H9 (cell line): ENCODE measurements around the gene SNX2. TPM values are rescaled to one million over a fixed set of nuclear protein-coding genes. Genes with fewer than 3 reads are reported as not detected.

ENCODE experiments used
- DNase-seq: peaks from one replicate; pipeline ENCODE4 v3.0.0-alpha.2; 2017
- H2AFZ ChIP-seq: one replicate; pipeline ENCODE4 v1.6.1; 2013; ENCODE audit warnings: mild to moderate bottlenecking, low read length, control low read depth, moderate library complexity
- H2AK5ac ChIP-seq: 2 replicates; pipeline ENCODE4 v1.6.1; 2013; ENCODE audit warnings: low read length, control low read depth, mixed read lengths; ENCODE audit not compliant: insufficient read length
- H2BK120ac ChIP-seq: one replicate; pipeline ENCODE4 v1.6.1; 2013; ENCODE audit warnings: low read depth, mild to moderate bottlenecking, low read length, control low read depth, inconsistent platforms; ENCODE audit not compliant: poor library complexity, severe bottlenecking
- H2BK12ac ChIP-seq: 2 replicates; pipeline ENCODE4 v1.6.1; 2013; ENCODE audit warnings: low read length, control low read depth, mixed read lengths, low read depth; ENCODE audit not compliant: insufficient read length
- H2BK15ac ChIP-seq: 2 replicates; pipeline ENCODE4 v1.6.1; 2013; ENCODE audit warnings: low read depth, low read length, control low read depth
- H2BK20ac ChIP-seq: one replicate; pipeline ENCODE4 v1.6.1; 2013; ENCODE audit warnings: low read depth, mild to moderate bottlenecking, low read length, control low read depth, inconsistent platforms; ENCODE audit not compliant: poor library complexity, severe bottlenecking
- H2BK5ac ChIP-seq: 2 replicates; pipeline ENCODE4 v1.6.1; 2013; ENCODE audit warnings: low read length, control low read depth, mixed read lengths; ENCODE audit not compliant: insufficient read length
- H3K14ac ChIP-seq: 2 replicates; pipeline ENCODE4 v1.6.1; 2013; ENCODE audit warnings: low read length, control low read depth; ENCODE audit not compliant: insufficient read depth
- H3K18ac ChIP-seq: 2 replicates; pipeline ENCODE4 v1.6.1; 2013; ENCODE audit warnings: low read depth, mild to moderate bottlenecking, mixed read lengths, low read length, control low read depth; ENCODE audit not compliant: insufficient read length
- H3K23ac ChIP-seq: 2 replicates; pipeline ENCODE4 v1.6.1; 2013; ENCODE audit warnings: low read length, control low read depth, mixed read lengths, low read depth; ENCODE audit not compliant: insufficient read length
- H3K23me2 ChIP-seq: 2 replicates; pipeline ENCODE4 v1.6.1; 2013; ENCODE audit warnings: low read depth, mild to moderate bottlenecking, mixed read lengths, low read length, control low read depth; ENCODE audit not compliant: insufficient read length, poor library complexity, severe bottlenecking
- H3K27ac ChIP-seq: 2 replicates; pipeline ENCODE4 v1.5.1; 2013; ENCODE audit warnings: low read length, control low read depth, mixed read lengths, low read depth; ENCODE audit not compliant: insufficient read length
- H3K27me3 ChIP-seq: 2 replicates; pipeline ENCODE4 v1.6.1; 2013; ENCODE audit warnings: low read length, control low read depth, inconsistent platforms; ENCODE audit not compliant: insufficient read depth
- H3K4ac ChIP-seq: 2 replicates; pipeline ENCODE4 v1.6.1; 2013; ENCODE audit warnings: low read depth, mild to moderate bottlenecking, control low read depth, inconsistent platforms, low read length, moderate library complexity
- H3K4me1 ChIP-seq: 2 replicates; pipeline ENCODE4 v1.6.1; 2013; ENCODE audit warnings: low read length, control low read depth, inconsistent platforms; ENCODE audit not compliant: insufficient read depth
- H3K4me2 ChIP-seq: 2 replicates; pipeline ENCODE4 v1.6.1; 2013; ENCODE audit warnings: low read length, control low read depth, mixed read lengths; ENCODE audit not compliant: insufficient read length, insufficient read depth
- H3K56ac ChIP-seq: 2 replicates; pipeline ENCODE4 v1.6.1; 2013; ENCODE audit warnings: low read depth, mild to moderate bottlenecking, mixed read lengths, low read length, control low read depth; ENCODE audit not compliant: insufficient read length
- H3K79me1 ChIP-seq: 2 replicates; pipeline ENCODE4 v1.6.1; 2013; ENCODE audit warnings: low read depth, mild to moderate bottlenecking, moderate library complexity, low read length, control low read depth, inconsistent platforms; ENCODE audit not compliant: insufficient read depth, poor library complexity, severe bottlenecking
- H3K79me2 ChIP-seq: 2 replicates; pipeline ENCODE4 v1.6.1; 2013; ENCODE audit warnings: low read length, control low read depth, inconsistent platforms; ENCODE audit not compliant: insufficient read depth
- H3K9ac ChIP-seq: 2 replicates; pipeline ENCODE4 v1.6.1; 2013; ENCODE audit warnings: low read length, control low read depth, mixed read lengths; ENCODE audit not compliant: insufficient read length; ENCODE audit errors: extremely low read depth
- H3K9me3 ChIP-seq: one replicate; pipeline ENCODE4 v1.6.1; 2013; ENCODE audit warnings: low read depth, low read length, inconsistent platforms; ENCODE audit not compliant: control insufficient read depth
- H3T11ph ChIP-seq: one replicate; pipeline ENCODE4 v1.6.1; 2013; ENCODE audit warnings: mild to moderate bottlenecking, low read length, control low read depth, inconsistent platforms
- H4K20me1 ChIP-seq: one replicate; pipeline ENCODE4 v1.6.1; 2013; ENCODE audit not compliant: control insufficient read depth, insufficient read length, insufficient read depth
- H4K5ac ChIP-seq: 2 replicates; pipeline ENCODE4 v1.6.1; 2013; ENCODE audit warnings: low read depth, mild to moderate bottlenecking, mixed read lengths, low read length, control low read depth; ENCODE audit not compliant: insufficient read length
- H4K8ac ChIP-seq: replicated peaks from 2 replicates; pipeline ENCODE4 v1.6.1; 2013; ENCODE audit warnings: low read length, control low read depth, mixed read lengths, low read depth; ENCODE audit not compliant: insufficient read length
- H4K91ac ChIP-seq: 2 replicates; pipeline ENCODE4 v1.6.1; 2013; ENCODE audit warnings: low read depth, mild to moderate bottlenecking, moderate library complexity, mixed read lengths, low read length, control low read depth; ENCODE audit not compliant: insufficient read length
- H3K27ac Mint-ChIP-seq, 3 experiments: 2 replicates in 2 of 3; 3 replicates in 1 of 3; pipeline ENCODE4 v1.8.0; 2020 to 2021; ENCODE audit warnings: mixed read lengths in 3 of 3, mild to moderate bottlenecking in 1 of 3, moderate library complexity in 1 of 3
- H3K27me3 Mint-ChIP-seq: 2 replicates; pipeline ENCODE4 v1.8.0; 2021; ENCODE audit warnings: low read depth, mild to moderate bottlenecking, moderate library complexity, mixed read lengths
- H3K36me3 Mint-ChIP-seq, 3 experiments: 2 replicates in 2 of 3; 3 replicates in 1 of 3; pipeline ENCODE4 v1.8.0; 2020 to 2021; ENCODE audit warnings: low read depth in 3 of 3, mixed read lengths in 3 of 3; ENCODE audit not compliant: insufficient read depth in 1 of 3
- H3K4me1 Mint-ChIP-seq, 2 experiments: 2 replicates each; pipeline ENCODE4 v1.8.0; 2020; ENCODE audit warnings: mixed read lengths in 2 of 2
- H3K4me3 Mint-ChIP-seq, 2 experiments: 2 replicates in 1 of 2; 3 replicates in 1 of 2; pipeline ENCODE4 v1.8.0; 2020 to 2021; ENCODE audit warnings: mild to moderate bottlenecking in 2 of 2, mixed read lengths in 2 of 2, moderate library complexity in 1 of 2
- H3K9me3 Mint-ChIP-seq, 2 experiments: 2 replicates in 1 of 2; 3 replicates in 1 of 2; pipeline ENCODE4 v1.8.0; 2020; ENCODE audit warnings: mild to moderate bottlenecking in 2 of 2, mixed read lengths in 2 of 2, moderate library complexity in 1 of 2
- CTCF ChIP-seq: fragments of 200-600 bp; sonication (generic); conservative IDR thresholded peaks from 3 replicates; pipeline ENCODE4 v1.8.0; 2021; ENCODE audit warnings: antibody characterized with exemption, mild to moderate bottlenecking
- WGBS: extraction: QIAGEN DNeasy Blood & Tissue Kit; methylation state at CpG from one replicate; pipeline ENCODE4 v1.1.7; 2013; ENCODE audit warnings: missing lambda C conversion rate, low lambda C conversion rate, mixed read lengths; ENCODE audit not compliant: insufficient read length; ENCODE audit errors: extremely low coverage; 5-methylcytosine and 5-hydroxymethylcytosine counted together
- total RNA-seq: library from RNA; stranded (reverse); gene quantifications from 2 replicates; pipeline ENCODE4 v1.2.1, GENCODE V29; 2021

The SNX2 gene
- total RNA-seq, 1 experiment from 2014 or later: 62.6 TPM

DNA sequence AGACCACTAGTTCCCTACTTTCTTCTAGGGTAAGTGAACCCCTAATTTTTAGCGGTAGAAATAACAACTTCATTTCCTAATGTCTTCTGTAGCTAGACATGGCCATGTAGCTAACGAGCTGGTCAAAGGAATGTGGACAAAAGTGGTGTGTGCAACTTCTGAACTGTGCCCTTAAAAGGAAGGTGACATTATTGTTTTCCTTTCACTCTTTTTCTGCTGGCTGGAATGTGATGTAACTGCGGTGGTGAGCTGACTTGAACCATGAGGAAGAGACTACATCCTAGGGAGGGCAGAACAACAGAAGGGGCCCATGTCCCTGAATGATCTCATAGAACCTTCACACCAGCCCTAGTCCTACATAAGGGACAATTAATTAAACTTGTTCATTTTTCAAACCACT lies 1.3 kb upstream of the SNX2 start:
- H2BK15ac ChIP-seq: no peak overlapping the region
- H3K27me3 ChIP-seq: no peaks in the 10 kb centered on the region
- no peak for DNase-seq
- no peaks in the 10 kb centered on the region; the same call in 1 of the 2 replicates for H3K4me1 ChIP-seq
- H3K18ac ChIP-seq: no peak overlapping the region
- no peak overlapping the region for H2BK12ac ChIP-seq
- no peak overlapping the region for H2BK120ac ChIP-seq
- no peaks in the 10 kb centered on the region for H3K9me3 Mint-ChIP-seq
- no peak overlapping the region; a peak in 2 of 5 replicates for H3K4me3 Mint-ChIP-seq
- H2BK20ac ChIP-seq: no peak overlapping the region
- H3T11ph ChIP-seq: no peak overlapping the region
- no peak overlapping the region for H3K14ac ChIP-seq
- H3K23me2 ChIP-seq: peaks cover 14% of the 10 kb centered on the region
- H3K79me2 ChIP-seq: peaks cover 10% of the 10 kb centered on the region; the same call in 1 of the 2 replicates
- no peak overlapping the region for H3K4ac ChIP-seq
- H4K20me1 ChIP-seq: no peaks in the 10 kb centered on the region
- no peak overlapping the region for H2AFZ ChIP-seq
- peaks cover 14 to 15% of the 10 kb centered on the region in 2 experiments for H3K4me1 Mint-ChIP-seq
- no peak overlapping the region for H2AK5ac ChIP-seq
- no peaks in the 10 kb centered on the region for H3K9me3 ChIP-seq
- H3K23ac ChIP-seq: no peak overlapping the region
- H3K56ac ChIP-seq: no peak overlapping the region
- no peak overlapping the region for H4K5ac ChIP-seq
- no peak overlapping the region for H3K27ac ChIP-seq
- no peak overlapping the region for H4K91ac ChIP-seq
- TF ChIP-seq CTCF: no peak
- no peak overlapping the region for H3K9ac ChIP-seq
- H3K4me2 ChIP-seq: no peak overlapping the region
- no peaks in the 10 kb centered on the region for H3K79me1 ChIP-seq
- H3K27me3 Mint-ChIP-seq: peaks cover 11% of the 10 kb centered on the region
- WGBS: no CpG with 5 or more reads among the region's 3 CpGs
- H3K36me3 Mint-ChIP-seq: no peaks in the 10 kb centered on the region; a peak in 1 of 7 replicates
- H2BK5ac ChIP-seq: no peak overlapping the region
- no peak overlapping the region for H4K8ac ChIP-seq
- no peak overlapping the region for H3K27ac Mint-ChIP-seq
